Stimulated activated CD8-positive, alpha-beta memory T cell treated with anti-CD3 and anti-CD28 coated beads, Interleukin-15, amount 100 ng/mL, for 4 hours (primary cell): ENCODE measurements around the gene MAPK8IP3.

Experiments used
- DNase-seq, 2 donors: peaks; one replicate each; pipeline ENCODE4 v3.0.0-alpha.2; 2020; ENCODE audit warnings: low read depth in 2 of 2

Gene MAPK8IP3

GRCh38 chr16:1763521-1764511 lies 57.8 kb downstream of the MAPK8IP3 start:
- DNase-seq = no peak

- no peak for DNase-seq
Observed at GRCh38 chr16:1764971-1765370, 59.0 kb downstream of the MAPK8IP3 start.

GRCh38 chr16:1765826-1766225 lies 59.8 kb downstream of the MAPK8IP3 start:
- no peak for DNase-seq

DNA sequence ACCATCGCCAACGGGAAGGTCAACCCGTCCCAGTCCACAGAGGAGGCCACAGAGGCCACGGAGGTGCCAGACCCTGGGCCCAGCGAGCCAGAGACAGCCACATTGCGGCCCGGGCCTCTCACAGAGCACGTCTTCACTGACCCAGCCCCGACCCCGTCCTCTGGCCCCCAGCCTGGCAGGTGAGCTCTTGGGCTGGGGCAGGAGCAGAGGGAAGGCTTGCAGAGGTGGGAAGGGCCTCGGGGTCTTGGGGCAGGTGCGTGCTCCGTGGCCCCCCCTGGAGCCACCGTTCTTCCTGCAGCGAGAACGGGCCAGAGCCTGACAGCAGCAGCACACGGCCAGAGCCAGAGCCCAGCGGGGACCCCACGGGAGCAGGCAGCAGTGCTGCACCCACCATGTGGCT lies 60.2 kb downstream of the MAPK8IP3 start:
- no peak for DNase-seq

DNA sequence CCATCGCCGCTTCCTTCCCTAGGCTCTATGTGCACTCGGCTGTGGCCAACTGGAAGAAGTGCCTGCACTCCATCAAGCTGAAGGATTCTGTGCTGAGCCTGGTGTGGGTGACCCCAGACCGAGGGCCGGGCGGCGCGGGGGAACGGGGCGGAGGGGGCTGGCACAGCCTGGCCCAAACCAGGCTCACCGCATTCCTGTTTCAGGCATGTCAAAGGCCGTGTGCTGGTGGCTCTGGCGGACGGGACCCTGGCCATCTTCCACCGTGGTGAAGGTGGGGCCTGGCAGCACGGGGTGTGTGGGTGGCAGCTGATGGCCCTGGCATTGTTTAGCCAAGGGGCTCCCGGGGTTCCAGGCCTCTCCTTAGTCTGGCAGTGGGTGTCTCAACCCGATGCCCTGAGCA lies 60.7 kb downstream of the MAPK8IP3 start:
- DNase-seq = no peak

DNA sequence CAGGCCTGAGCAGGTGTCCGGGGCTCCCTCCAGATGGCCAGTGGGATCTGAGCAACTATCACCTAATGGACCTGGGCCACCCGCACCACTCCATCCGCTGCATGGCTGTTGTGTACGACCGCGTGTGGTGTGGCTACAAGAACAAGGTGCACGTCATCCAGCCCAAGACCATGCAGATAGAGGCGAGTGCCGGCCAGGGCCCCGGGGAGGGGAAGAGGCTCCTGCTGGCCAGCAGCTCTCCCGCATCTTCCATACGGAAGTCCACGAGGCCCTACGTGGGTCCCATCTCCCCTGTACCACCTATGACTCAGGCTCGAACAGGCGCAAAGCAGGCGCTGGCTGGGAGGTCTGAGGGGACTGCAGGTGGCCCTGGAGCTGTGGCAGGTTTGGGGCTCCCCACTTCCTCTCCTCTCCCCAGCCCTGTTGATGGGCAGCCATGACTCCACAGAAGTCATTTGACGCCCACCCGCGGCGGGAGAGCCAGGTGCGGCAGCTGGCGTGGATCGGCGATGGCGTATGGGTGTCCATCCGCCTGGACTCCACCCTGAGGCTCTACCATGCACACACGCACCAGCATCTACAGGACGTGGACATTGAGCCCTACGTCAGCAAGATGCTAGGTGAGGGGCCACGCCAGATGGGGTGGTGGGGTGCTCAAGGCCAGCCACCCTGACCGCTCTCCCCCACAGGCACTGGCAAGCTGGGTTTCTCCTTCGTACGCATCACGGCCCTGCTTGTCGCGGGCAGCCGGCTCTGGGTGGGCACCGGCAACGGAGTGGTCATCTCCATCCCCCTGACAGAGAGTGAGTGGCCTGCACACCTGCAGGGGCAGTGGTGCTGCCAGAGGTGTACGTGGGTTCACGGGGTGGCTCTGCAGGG lies 61.4 kb downstream of the MAPK8IP3 start:
- no peak for DNase-seq

- DNase-seq = no peak
Observed at GRCh38 chr16:1768061-1768766, 62.2 kb downstream of the MAPK8IP3 start.

DNA sequence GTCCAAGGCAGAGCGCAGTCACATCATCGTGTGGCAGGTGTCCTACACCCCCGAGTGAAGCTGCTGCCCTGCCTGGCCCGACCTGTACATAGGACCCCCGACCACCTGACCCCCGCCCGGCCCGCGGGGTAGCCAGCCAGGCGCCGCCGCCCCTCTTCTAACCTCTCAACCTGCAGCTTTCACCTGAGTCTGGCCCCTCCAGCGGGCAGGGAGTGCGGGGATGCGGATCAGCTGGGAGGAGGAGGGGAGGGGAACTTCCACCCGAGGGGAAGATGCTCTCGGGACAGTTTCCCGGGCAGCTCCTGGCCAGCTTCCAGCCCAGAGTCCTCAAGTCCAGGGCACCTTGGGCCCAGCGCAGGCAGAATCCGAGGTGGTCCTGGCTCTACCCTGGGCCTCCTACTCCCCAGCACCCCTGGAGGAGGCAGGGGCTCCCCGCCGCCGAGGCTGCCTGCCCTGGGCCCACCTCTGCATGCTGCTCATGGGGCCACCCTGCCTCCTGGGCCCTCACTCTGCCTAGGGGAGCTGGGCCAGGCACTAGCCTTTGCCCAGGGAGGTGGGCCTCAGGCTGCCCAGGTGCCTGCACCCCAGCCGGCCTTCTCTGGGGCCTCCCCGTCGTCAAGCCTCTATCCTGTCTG lies 62.9 kb downstream of the MAPK8IP3 start:
- DNase-seq = no peak

- DNase-seq = no peak
Observed at GRCh38 chr16:1769402-1770300, 63.7 kb downstream of the MAPK8IP3 start.

GRCh38 chr16:1770328-1771187 lies 64.6 kb downstream of the MAPK8IP3 start:
- DNase-seq = peak in 1 of 2 donors; percentile 20

DNA sequence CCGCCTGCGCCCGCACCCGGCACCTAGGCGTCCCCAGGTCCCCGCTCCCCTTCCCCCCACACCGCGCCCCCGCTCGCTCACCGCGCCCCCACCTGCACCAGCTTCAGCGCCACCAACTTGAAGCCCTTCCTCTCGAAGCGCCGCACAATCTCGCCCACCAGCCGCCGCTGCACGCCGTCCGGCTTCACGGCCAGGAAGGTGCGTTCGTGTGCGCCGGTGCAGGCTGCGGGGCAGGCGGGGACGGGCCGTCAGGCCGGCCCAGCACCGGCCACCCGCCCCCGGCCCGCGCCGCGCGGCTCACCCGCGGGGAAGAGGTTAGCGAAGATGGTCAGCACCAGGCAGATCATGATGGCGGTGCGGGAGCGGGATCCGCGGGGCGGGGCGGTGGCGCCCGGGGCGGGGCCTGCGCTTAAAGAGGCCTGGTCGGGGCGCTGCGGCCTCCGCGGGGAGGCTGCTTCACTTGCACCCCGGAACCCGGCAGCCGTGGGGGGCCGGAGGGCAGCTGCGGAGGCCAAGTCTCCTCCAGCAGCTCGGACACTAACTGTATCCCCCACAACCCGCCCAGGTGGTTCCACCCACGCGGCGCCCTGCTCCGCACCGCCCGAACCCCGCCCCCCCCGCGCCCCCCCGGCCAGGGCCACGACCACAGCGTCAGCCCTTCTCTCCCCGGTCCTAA lies 65.3 kb downstream of the MAPK8IP3 start, which contains the start of gene NME3:
Gene NME3 (minus strand): TSS at position 356 of the 676 bp plus-strand sequence. CDS start 9 bp downstream, at position 347.
- DNase-seq = peak; percentile 39 to 54

GRCh38 chr16:1771864-1772361 lies 65.9 kb downstream of the MAPK8IP3 start:
- no peak for DNase-seq

DNA sequence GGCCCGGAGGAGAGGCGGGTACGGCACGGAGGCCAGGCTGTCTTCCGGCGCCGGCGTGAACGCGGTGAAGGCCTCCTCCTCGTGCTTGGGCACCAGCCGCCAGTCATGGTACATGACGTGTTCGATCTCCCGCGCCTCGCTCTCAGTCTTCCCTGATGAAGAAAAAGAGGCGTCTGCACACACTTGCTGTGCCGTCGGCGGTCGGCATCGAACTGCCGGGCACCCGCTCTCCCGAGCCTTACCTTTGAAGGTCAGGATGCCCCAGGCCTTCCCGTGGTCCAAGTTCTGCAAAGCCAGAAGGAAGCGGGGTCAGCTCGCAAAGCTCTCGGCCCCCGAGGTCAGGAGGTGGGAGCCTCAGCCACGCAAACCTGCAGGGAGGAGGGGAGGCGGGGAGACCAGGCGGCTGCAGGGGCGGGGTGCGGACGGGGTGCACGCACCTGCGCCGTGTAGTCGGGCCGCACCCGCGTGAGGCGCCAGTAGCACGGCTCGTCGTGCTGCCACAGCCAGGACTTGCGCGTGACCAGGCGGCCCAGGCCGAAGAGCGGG lies 66.4 kb downstream of the MAPK8IP3 start, which contains the start of gene EME2:
Gene EME2 (plus strand): TSS at position 449 of the 546 bp plus-strand sequence. CDS start 418 bp downstream, outside the sequence.
- DNase-seq = peak in 1 of 2 donors; percentile 21

DNA sequence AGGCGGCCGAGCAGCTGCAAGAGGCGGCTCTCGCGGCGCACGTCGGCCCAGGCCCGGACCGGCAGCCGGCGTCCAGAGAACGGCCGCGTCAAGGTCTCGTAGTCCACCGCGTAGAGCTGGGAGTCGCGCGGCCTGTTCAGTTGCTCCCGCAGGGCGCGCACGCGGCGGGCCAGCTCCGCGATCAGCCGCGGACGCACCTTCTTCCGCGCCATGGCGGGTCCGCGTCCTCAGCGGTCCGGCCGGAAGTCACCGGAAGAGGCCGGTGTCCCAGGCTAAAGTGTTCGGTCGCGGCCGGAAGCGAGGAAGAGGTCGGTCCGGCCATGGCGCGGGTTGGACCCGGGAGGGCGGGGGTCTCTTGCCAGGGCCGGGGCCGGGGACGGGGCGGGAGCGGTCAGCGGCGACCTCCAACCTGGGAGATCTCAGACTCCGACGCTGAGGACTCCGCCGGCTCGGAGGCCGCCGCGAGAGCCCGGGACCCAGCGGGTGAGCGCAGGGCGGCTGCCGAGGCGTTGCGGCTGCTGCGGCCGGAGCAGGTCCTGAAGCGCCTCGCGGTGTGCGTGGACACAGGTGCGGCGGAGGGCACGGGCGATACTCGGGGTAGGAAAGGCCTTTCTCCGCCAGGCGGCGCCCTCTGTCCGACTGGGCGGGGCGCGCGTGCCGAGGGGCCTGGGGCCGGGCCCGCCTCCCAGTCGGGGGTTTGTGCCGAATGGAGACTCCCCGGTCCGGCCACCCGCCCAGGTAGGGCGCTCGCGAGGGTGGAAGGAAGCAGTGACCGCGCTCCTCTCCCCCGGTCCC lies 67.1 kb downstream of the MAPK8IP3 start, which contains the start of gene MRPS34:
Gene MRPS34 (minus strand): TSS at position 227 of the 795 bp plus-strand sequence. CDS start 15 bp downstream, at position 212.
- peak; percentile 53 to 61 for DNase-seq

DNA sequence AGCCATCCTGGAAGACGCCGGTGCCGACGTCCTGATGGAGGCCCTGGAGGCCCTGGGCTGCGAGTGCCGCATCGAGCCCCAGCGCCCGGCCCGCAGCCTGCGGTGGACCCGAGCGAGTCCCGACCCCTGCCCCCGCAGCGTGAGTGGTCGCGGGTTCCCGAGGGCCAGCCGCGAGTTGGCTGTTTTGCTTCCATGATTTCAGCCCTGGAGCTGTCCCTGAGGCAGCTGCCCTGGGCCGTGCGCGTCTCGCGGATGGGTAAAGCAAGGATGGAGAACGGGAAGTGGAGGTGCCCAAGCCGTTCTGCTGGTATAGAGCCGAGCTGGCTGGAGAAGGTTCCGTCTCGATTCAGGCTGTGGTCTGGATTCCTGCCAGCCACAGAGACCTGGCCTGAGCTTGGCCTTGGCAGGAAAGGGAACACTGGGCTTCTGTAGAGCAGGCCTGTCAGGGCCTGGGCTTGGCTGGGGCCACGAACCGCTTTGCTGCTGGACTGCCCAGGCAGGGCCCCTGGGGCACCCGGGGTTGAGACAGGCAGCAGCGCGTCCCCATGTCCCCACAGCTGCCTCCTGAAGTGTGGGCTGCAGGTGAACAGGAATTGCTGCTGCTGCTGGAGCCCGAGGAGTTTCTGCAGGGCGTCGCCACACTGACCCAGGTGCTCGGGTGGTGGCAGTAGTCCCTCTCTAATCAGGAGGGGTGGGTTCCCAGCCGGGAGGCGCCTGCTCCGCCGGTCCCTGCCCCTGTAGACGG lies 67.9 kb downstream of the MAPK8IP3 start:
- no peak for DNase-seq

GRCh38 chr16:1774448-1774780 lies 68.4 kb downstream of the MAPK8IP3 start:
- DNase-seq = no peak
